Activated T-helper 2 cell treated with anti-CD3 and anti-CD28 coated beads, Interferon-gamma antibody, Interleukin-2, Interleukin-4, amounts not matched to agents 10 μg/mL and 5 μg/mL and 100 μg/mL, durations not matched to agents 14 hours and 24 hours and 36 hours (primary cell): Measurements from ENCODE around the gene SERPINA12. TPM values are rescaled to one million over a fixed set of nuclear protein-coding genes. Genes with fewer than 3 reads are reported as not detected.

Experiments used
- DNase-seq: peaks from one replicate; pipeline ENCODE4 v3.0.0; 2021; ENCODE audit warnings: low spot score
- H3K27ac Mint-ChIP-seq: one replicate; pipeline ENCODE4 v1.8.0; 2021; ENCODE audit warnings: mixed read lengths
- H3K27me3 Mint-ChIP-seq: one replicate; pipeline ENCODE4 v1.8.0; 2021; ENCODE audit warnings: low read depth, mixed read lengths
- H3K36me3 Mint-ChIP-seq: one replicate; pipeline ENCODE4 v1.8.0; 2021; ENCODE audit warnings: low read depth, mixed read lengths
- H3K4me1 Mint-ChIP-seq: one replicate; pipeline ENCODE4 v1.8.0; 2021; ENCODE audit warnings: low read depth, mixed read lengths
- H3K4me3 Mint-ChIP-seq: one replicate; pipeline ENCODE4 v1.8.0; 2021; ENCODE audit warnings: low read depth, mild to moderate bottlenecking, moderate library complexity, mixed read lengths
- H3K9me3 Mint-ChIP-seq: one replicate; pipeline ENCODE4 v1.8.0; 2021; ENCODE audit warnings: mixed read lengths
- intact Hi-C: fragments of 100-400 bp; cut with micrococcal nuclease; formaldehyde crosslinking; loops from one replicate; pipeline ENCODE4 v1.15.1; 2023
- total RNA-seq: library from RNA; stranded (reverse); gene quantifications from 2 replicates; pipeline ENCODE4 v1.2.3, GENCODE V29; 2022

SERPINA12 gene
- total RNA-seq, 1 donor from 2014 or later = not detected

- no peaks in the 10 kb centered on the region for H3K9me3 Mint-ChIP-seq
- peaks cover 7% of the 10 kb centered on the region for H3K27me3 Mint-ChIP-seq
- intact Hi-C loops = no loop called here
- H3K27ac Mint-ChIP-seq = no peak overlapping the region
- no peak overlapping the region for H3K4me3 Mint-ChIP-seq
- H3K36me3 Mint-ChIP-seq = no peaks in the 10 kb centered on the region
- no peak for DNase-seq
- H3K4me1 Mint-ChIP-seq = no peaks in the 10 kb centered on the region
These were observed 62.1 kb downstream of the SERPINA12 start for GRCh38 chr14:94447206-94447605.

- Mint-ChIP-seq H3K36me3 (no peaks in the 10 kb centered on the region), H3K27me3 (peaks cover 7% of the 10 kb centered on the region), H3K4me1 (no peaks in the 10 kb centered on the region), H3K4me3 (no peak overlapping the region), H3K27ac (no peak overlapping the region), H3K9me3 (no peaks in the 10 kb centered on the region)
- intact Hi-C loops = no loop called here
- DNase-seq = no peak
These were observed 63.1 kb downstream of the SERPINA12 start for GRCh38 chr14:94446126-94446525.

- peaks cover 3% of the 10 kb centered on the region for H3K27me3 Mint-ChIP-seq
- H3K4me1 Mint-ChIP-seq = no peaks in the 10 kb centered on the region
- no peak overlapping the region for H3K4me3 Mint-ChIP-seq
- intact Hi-C loops = no loop called here
- no peak overlapping the region for H3K27ac Mint-ChIP-seq
- no peaks in the 10 kb centered on the region for H3K9me3 Mint-ChIP-seq
- no peak for DNase-seq
- H3K36me3 Mint-ChIP-seq = no peaks in the 10 kb centered on the region
These were observed 64.3 kb downstream of the SERPINA12 start for GRCh38 chr14:94445003-94445402.

GRCh38 chr14:94441531-94442205 is 67.6 kb downstream of the SERPINA12 start:
- intact Hi-C loops = no loop called here
- no peaks in the 10 kb centered on the region for H3K4me1 Mint-ChIP-seq
- DNase-seq = no peak
- no peaks in the 10 kb centered on the region for H3K9me3 Mint-ChIP-seq
- no peaks in the 10 kb centered on the region for H3K36me3 Mint-ChIP-seq
- H3K27me3 Mint-ChIP-seq = peaks cover 5% of the 10 kb centered on the region
- no peak overlapping the region for H3K27ac Mint-ChIP-seq
- no peak overlapping the region for H3K4me3 Mint-ChIP-seq

GRCh38 chr14:94441130-94441529 is 68.1 kb downstream of the SERPINA12 start:
- Mint-ChIP-seq H3K27ac (no peak overlapping the region), H3K9me3 (no peaks in the 10 kb centered on the region), H3K36me3 (no peaks in the 10 kb centered on the region), H3K4me1 (no peaks in the 10 kb centered on the region), H3K4me3 (no peak overlapping the region), H3K27me3 (peaks cover 5% of the 10 kb centered on the region)
- DNase-seq = no peak
- intact Hi-C loops = no loop called here

GRCh38 chr14:94439453-94440057 is 69.7 kb downstream of the SERPINA12 start:
- Mint-ChIP-seq H3K36me3 (no peaks in the 10 kb centered on the region), H3K4me1 (no peaks in the 10 kb centered on the region), H3K9me3 (no peaks in the 10 kb centered on the region), H3K27ac (no peak overlapping the region), H3K4me3 (no peak overlapping the region), H3K27me3 (peaks cover 2% of the 10 kb centered on the region)
- intact Hi-C loops = no loop called here
- DNase-seq = no peak

Other genes with a start within 250 kb of the SERPINA12 start
- gene SERPINA10, start 216.2 kb downstream of the SERPINA12 start, total RNA-seq = not detected in 2 replicates
- not detected in 2 replicates for gene SERPINA6, start 186.1 kb downstream of the SERPINA12 start, total RNA-seq
- gene SERPINA2, start 142.8 kb downstream of the SERPINA12 start, total RNA-seq = not detected in 2 replicates
- gene SERPINA1, start 120.9 kb downstream of the SERPINA12 start, total RNA-seq = 1.1 and 1.3 TPM in 2 replicates
- not detected in 2 replicates for gene SERPINA11, start 56.7 kb downstream of the SERPINA12 start, total RNA-seq
- not detected in 2 replicates for gene SERPINA9, start 33.3 kb downstream of the SERPINA12 start, total RNA-seq
- not detected in 2 replicates for gene SERPINA4, start 52.0 kb upstream of the SERPINA12 start, total RNA-seq
- gene SERPINA5, start 72.0 kb upstream of the SERPINA12 start, total RNA-seq = not detected in 2 replicates
- gene SERPINA3, start 102.9 kb upstream of the SERPINA12 start, total RNA-seq = not detected in 2 replicates